Mesenchymal stem cell (in vitro differentiated cells and primary cell): ENCODE results near the gene CARD11.

ENCODE experiments used
- DNase-seq: peaks from one replicate; pipeline ENCODE4 v3.0.0-alpha.2; 2013
- H2AFZ ChIP-seq: one replicate; pipeline ENCODE4 v1.6.1; 2013; ENCODE audit warnings: low read depth, mild to moderate bottlenecking, control low read depth, inconsistent platforms, low read length, moderate library complexity
- H2AK5ac ChIP-seq: 2 replicates; pipeline ENCODE4 v1.6.1; 2013; ENCODE audit warnings: low read length, moderate library complexity, mild to moderate bottlenecking, inconsistent platforms; ENCODE audit not compliant: severe bottlenecking
- H2BK120ac ChIP-seq: one replicate; pipeline ENCODE4 v1.6.1; 2013; ENCODE audit warnings: low read depth, mild to moderate bottlenecking, inconsistent platforms, low read length, moderate library complexity
- H2BK12ac ChIP-seq, 2 experiments: one replicate each; pipeline ENCODE4 v1.6.1; 2013; ENCODE audit warnings: inconsistent platforms in 2 of 2, low read length in 2 of 2, mild to moderate bottlenecking in 2 of 2, moderate library complexity in 2 of 2, control low read depth in 1 of 2
- H2BK15ac ChIP-seq: one replicate; pipeline ENCODE4 v1.6.1; 2013; ENCODE audit warnings: mild to moderate bottlenecking, low read depth, inconsistent platforms; ENCODE audit not compliant: poor library complexity, severe bottlenecking
- H2BK5ac ChIP-seq: 2 replicates; pipeline ENCODE4 v1.6.1; 2013; ENCODE audit warnings: low read depth, mild to moderate bottlenecking, low read length, control low read depth, inconsistent platforms; ENCODE audit not compliant: poor library complexity, severe bottlenecking
- H3K14ac ChIP-seq, 2 experiments: one replicate each; pipeline ENCODE4 v1.6.1; 2013; ENCODE audit warnings: inconsistent platforms in 2 of 2, low read length in 2 of 2, control low read depth in 1 of 2, mild to moderate bottlenecking in 1 of 2, moderate library complexity in 1 of 2
- H3K18ac ChIP-seq, 2 experiments: one replicate each; pipeline ENCODE4 v1.6.1; 2013; ENCODE audit warnings: inconsistent platforms in 2 of 2, low read length in 2 of 2, control low read depth in 1 of 2, low read depth in 1 of 2, mild to moderate bottlenecking in 1 of 2
- H3K23ac ChIP-seq, 2 experiments: one replicate each; pipeline ENCODE4 v1.6.1; 2013; ENCODE audit warnings: inconsistent platforms in 2 of 2, low read length in 2 of 2, mild to moderate bottlenecking in 2 of 2, moderate library complexity in 2 of 2, control low read depth in 1 of 2
- H3K27ac ChIP-seq: 2 replicates; pipeline ENCODE4 v1.5.1; 2013; ENCODE audit warnings: mild to moderate bottlenecking, moderate library complexity, low read length, control low read depth, inconsistent platforms; ENCODE audit not compliant: poor library complexity, severe bottlenecking
- H3K27me3 ChIP-seq, 2 experiments: 2 replicates each; pipeline versions ENCODE4 v1.6.1 to v1.7.0; 2013; ENCODE audit warnings: low read length in 2 of 2, mild to moderate bottlenecking in 2 of 2, moderate library complexity in 2 of 2, control low read depth in 1 of 2, inconsistent platforms in 1 of 2; ENCODE audit not compliant: control insufficient read depth in 1 of 2, insufficient read depth in 1 of 2
- H3K36me3 ChIP-seq, 2 experiments: 2 replicates each; pipeline versions ENCODE4 v1.6.1 to v1.7.0; 2013; ENCODE audit warnings: low read length in 2 of 2, control low read depth in 1 of 2, inconsistent platforms in 1 of 2, low read depth in 1 of 2, mild to moderate bottlenecking in 1 of 2; ENCODE audit not compliant: insufficient read depth in 2 of 2, control insufficient read depth in 1 of 2
- H3K4ac ChIP-seq, 2 experiments: one replicate each; pipeline ENCODE4 v1.6.1; 2013; ENCODE audit warnings: inconsistent platforms in 2 of 2, low read length in 2 of 2, mild to moderate bottlenecking in 2 of 2, moderate library complexity in 2 of 2, control low read depth in 1 of 2, low read depth in 1 of 2
- H3K4me1 ChIP-seq: 2 replicates; pipeline ENCODE4 v1.6.1; 2013; ENCODE audit warnings: low read depth, low read length, control low read depth; ENCODE audit not compliant: control insufficient read depth, insufficient read depth
- H3K4me2 ChIP-seq: 2 replicates; pipeline ENCODE4 v1.6.1; 2013; ENCODE audit warnings: low read length, mild to moderate bottlenecking, inconsistent platforms; ENCODE audit not compliant: poor library complexity, severe bottlenecking
- H3K4me3 ChIP-seq, 2 experiments: 2 replicates each; pipeline versions ENCODE4 v1.5.1 to v1.7.0; 2013; ENCODE audit warnings: low read length in 2 of 2, mild to moderate bottlenecking in 2 of 2, control low read depth in 1 of 2, low read depth in 1 of 2; ENCODE audit not compliant: insufficient read depth in 1 of 2
- H3K79me1 ChIP-seq: replicated peaks from 2 replicates; pipeline ENCODE4 v1.6.1; 2013; ENCODE audit warnings: mild to moderate bottlenecking, control low read depth, low read length, inconsistent platforms; ENCODE audit not compliant: poor library complexity, severe bottlenecking
- H3K9ac ChIP-seq: 2 replicates; pipeline ENCODE4 v1.7.0; 2013; ENCODE audit warnings: mild to moderate bottlenecking, low read length, moderate library complexity
- H3K9me3 ChIP-seq: 2 replicates; pipeline ENCODE4 v1.7.0; 2013; ENCODE audit warnings: mild to moderate bottlenecking, low read length; ENCODE audit not compliant: control insufficient read depth
- H4K8ac ChIP-seq: one replicate; pipeline ENCODE4 v1.6.1; 2013; ENCODE audit warnings: inconsistent platforms, mild to moderate bottlenecking, low read length, moderate library complexity
- H4K91ac ChIP-seq: one replicate; pipeline ENCODE4 v1.6.1; 2013; ENCODE audit warnings: mild to moderate bottlenecking, low read length, inconsistent platforms
- WGBS: methylation state at CpG from one replicate; pipeline ENCODE4 v1.1.7; 2013; ENCODE audit warnings: mixed read lengths; 5-methylcytosine and 5-hydroxymethylcytosine counted together

The CARD11 gene

DNA sequence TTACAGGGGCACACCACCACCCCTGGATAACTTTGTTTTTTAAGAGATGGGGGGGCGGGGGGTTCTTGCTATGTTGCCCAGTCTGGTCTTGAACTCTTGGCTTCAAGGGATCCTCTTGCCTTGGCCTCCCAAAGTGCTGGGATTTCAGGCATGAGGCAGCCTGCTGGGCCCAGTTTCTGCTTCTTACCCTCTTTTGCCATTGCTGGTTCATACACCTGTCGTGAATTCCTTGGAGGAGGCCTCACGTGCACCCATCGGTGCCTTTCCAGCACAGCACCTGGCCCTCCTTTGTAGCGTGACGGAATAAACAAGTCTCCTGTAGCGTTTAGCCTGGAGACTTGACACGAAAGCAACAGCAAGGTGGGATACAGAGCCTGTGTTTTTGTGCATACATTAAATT lies 75.5 kb downstream of the CARD11 start:
- Histone ChIP-seq H4K91ac (no peak overlapping the region), H3K9ac (no peak overlapping the region), H2BK5ac (no peak overlapping the region), H3K4me3 (no peak overlapping the region), H3K4me2 (no peak overlapping the region), H3K14ac (no peak overlapping the region), H3K79me1 (no peaks in the 10 kb centered on the region), H3K4ac (no peak overlapping the region), H3K4me1 (no peaks in the 10 kb centered on the region), H3K18ac (no peak overlapping the region), H3K9me3 (peaks cover 12% of the 10 kb centered on the region), H3K27ac (no peak overlapping the region), H2BK12ac (no peak overlapping the region), H2BK15ac (no peak overlapping the region), H3K36me3 (no peaks in the 10 kb centered on the region), H2AFZ (no peak overlapping the region), H3K23ac (no peak overlapping the region), H2AK5ac (no peak overlapping the region), H4K8ac (no peak overlapping the region), H3K27me3 (no peaks in the 10 kb centered on the region), H2BK120ac (no peak overlapping the region)
- no peak for DNase-seq
- WGBS: 92% methylated on average over 8 of the region's 8 CpGs

DNA sequence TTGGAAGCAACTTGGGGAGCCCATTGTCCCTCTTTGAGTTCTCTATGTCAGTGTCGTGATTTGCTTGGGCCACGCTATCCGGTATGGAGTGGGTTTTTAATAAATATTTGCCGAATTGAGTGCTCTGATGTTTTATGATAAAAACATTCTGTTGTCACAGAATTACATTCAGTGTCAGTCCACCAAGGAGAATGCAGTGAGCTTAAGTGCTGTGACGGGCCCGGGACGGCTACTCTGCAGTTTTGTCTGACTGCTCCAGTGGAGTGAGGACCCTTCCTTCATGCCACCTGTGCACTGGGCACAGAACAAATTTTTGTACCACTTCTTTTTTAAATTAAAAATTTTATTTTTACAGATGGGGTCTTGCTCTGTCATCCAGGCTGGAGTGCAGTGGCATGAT lies 76.0 kb downstream of the CARD11 start:
- Histone ChIP-seq H3K9ac (no peak overlapping the region), H3K18ac (no peak overlapping the region), H3K4ac (no peak overlapping the region), H3K27ac (no peak overlapping the region), H3K79me1 (no peaks in the 10 kb centered on the region), H3K9me3 (peaks cover 12% of the 10 kb centered on the region), H3K4me2 (no peak overlapping the region), H3K23ac (no peak overlapping the region), H4K91ac (no peak overlapping the region), H2BK12ac (no peak overlapping the region), H3K27me3 (no peaks in the 10 kb centered on the region), H3K4me3 (no peak overlapping the region), H2BK15ac (no peak overlapping the region), H2BK5ac (no peak overlapping the region), H2BK120ac (no peak overlapping the region), H2AK5ac (no peak overlapping the region), H3K36me3 (no peaks in the 10 kb centered on the region), H3K14ac (no peak overlapping the region), H2AFZ (no peak overlapping the region), H4K8ac (no peak overlapping the region), H3K4me1 (no peaks in the 10 kb centered on the region)
- DNase-seq: no peak
- WGBS: 95% methylated on average over 7 of the region's 7 CpGs

DNA sequence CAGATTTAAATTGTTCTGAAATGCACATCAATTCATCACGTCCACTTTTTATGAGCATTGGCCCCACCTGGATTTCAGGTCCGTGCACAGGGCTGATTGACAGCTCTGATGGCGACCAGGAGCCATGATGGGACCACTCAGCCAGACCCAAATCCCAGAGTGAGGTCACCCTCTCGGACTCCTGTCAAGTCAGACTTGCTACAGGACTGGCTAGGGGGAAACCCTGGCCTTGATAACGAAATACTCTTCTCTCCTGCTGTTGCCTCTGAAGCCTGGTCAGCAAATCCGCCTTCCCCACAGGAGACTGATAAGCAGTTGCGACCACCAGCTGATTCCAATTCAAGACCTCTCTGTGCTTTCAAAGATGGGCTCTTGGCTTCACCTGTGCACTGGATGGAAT lies 76.4 kb downstream of the CARD11 start:
- no peaks in the 10 kb centered on the region for H3K36me3 ChIP-seq
- no peak overlapping the region for H2BK120ac ChIP-seq
- DNase-seq: no peak
- H3K14ac ChIP-seq: no peak overlapping the region
- H2BK15ac ChIP-seq: no peak overlapping the region
- no peak overlapping the region for H3K27ac ChIP-seq
- no peak overlapping the region for H3K4me2 ChIP-seq
- no peak overlapping the region for H3K18ac ChIP-seq
- no peak overlapping the region for H4K8ac ChIP-seq
- H2AFZ ChIP-seq: no peak overlapping the region
- no peak overlapping the region for H4K91ac ChIP-seq
- peaks cover 12% of the 10 kb centered on the region for H3K9me3 ChIP-seq
- H3K4me3 ChIP-seq: no peak overlapping the region
- H3K4ac ChIP-seq: no peak overlapping the region
- WGBS: 82% methylated on average over 7 of the region's 7 CpGs
- no peak overlapping the region for H2AK5ac ChIP-seq
- no peak overlapping the region for H2BK12ac ChIP-seq
- H3K27me3 ChIP-seq: no peaks in the 10 kb centered on the region
- H3K4me1 ChIP-seq: no peaks in the 10 kb centered on the region
- H3K9ac ChIP-seq: no peak overlapping the region
- H3K23ac ChIP-seq: no peak overlapping the region
- no peak overlapping the region for H2BK5ac ChIP-seq
- H3K79me1 ChIP-seq: no peaks in the 10 kb centered on the region

DNA sequence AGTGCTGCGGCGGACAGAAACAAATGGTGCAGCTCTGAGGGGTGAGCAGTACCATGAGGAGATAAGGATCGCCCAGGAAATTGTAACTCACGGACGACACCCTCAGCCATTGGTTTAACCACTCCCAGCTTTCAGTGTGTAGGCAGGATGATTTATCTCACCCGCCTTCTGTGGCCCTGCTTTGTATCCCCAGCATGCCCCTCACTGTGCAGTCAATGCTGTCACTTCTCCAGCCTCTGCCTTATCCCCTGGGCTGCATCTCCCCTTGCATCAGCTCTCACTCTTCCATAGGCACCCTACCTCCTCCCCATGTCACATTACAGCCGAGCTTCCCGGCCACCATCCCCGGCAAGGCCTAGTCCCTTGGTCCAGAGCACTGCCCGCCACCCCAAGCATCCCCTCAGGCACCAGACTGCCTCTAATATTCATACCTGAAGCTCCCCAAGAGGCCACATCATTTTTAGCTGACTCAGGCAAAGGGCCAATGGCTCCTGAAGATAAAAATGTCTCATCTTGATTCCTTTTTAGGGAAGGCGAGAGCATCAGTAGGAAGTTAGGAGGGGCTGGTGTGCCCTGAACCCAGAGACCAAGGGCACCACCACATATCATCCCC lies 77.1 kb downstream of the CARD11 start:
- Histone ChIP-seq H3K23ac (no peak overlapping the region), H3K27me3 (peaks cover 0 to 4% of the 10 kb centered on the region in 2 experiments), H3K4ac (no peak overlapping the region), H3K36me3 (no peaks in the 10 kb centered on the region), H3K4me1 (no peaks in the 10 kb centered on the region), H4K8ac (no peak overlapping the region), H2BK5ac (no peak overlapping the region), H3K27ac (no peak overlapping the region), H3K4me2 (no peak overlapping the region), H2BK12ac (no peak overlapping the region), H4K91ac (no peak overlapping the region), H2BK15ac (no peak overlapping the region), H3K79me1 (no peaks in the 10 kb centered on the region), H3K14ac (no peak overlapping the region), H3K9me3 (peaks cover 12% of the 10 kb centered on the region), H2AK5ac (no peak overlapping the region), H2BK120ac (no peak overlapping the region), H3K18ac (no peak overlapping the region), H3K9ac (no peak overlapping the region), H2AFZ (no peak overlapping the region), H3K4me3 (no peak overlapping the region)
- 91% methylated on average over 11 of the region's 11 CpGs for WGBS
- DNase-seq: no peak
